Mammary microvascular endothelial cell (primary cell): ENCODE data around the gene NAE1. TPM values are rescaled to one million over a fixed set of nuclear protein-coding genes. Genes with fewer than 3 reads are reported as not detected.

Source experiments
- total RNA-seq: library from RNA; depleted of rRNA; stranded (reverse); fragments of >200 nt; gene quantifications from 2 replicates; pipeline ENCODE4 v1.2.3, GENCODE V29; 2015

NAE1 gene
- total RNA-seq = 67.7 and 77.1 TPM in 2 replicates

DNA sequence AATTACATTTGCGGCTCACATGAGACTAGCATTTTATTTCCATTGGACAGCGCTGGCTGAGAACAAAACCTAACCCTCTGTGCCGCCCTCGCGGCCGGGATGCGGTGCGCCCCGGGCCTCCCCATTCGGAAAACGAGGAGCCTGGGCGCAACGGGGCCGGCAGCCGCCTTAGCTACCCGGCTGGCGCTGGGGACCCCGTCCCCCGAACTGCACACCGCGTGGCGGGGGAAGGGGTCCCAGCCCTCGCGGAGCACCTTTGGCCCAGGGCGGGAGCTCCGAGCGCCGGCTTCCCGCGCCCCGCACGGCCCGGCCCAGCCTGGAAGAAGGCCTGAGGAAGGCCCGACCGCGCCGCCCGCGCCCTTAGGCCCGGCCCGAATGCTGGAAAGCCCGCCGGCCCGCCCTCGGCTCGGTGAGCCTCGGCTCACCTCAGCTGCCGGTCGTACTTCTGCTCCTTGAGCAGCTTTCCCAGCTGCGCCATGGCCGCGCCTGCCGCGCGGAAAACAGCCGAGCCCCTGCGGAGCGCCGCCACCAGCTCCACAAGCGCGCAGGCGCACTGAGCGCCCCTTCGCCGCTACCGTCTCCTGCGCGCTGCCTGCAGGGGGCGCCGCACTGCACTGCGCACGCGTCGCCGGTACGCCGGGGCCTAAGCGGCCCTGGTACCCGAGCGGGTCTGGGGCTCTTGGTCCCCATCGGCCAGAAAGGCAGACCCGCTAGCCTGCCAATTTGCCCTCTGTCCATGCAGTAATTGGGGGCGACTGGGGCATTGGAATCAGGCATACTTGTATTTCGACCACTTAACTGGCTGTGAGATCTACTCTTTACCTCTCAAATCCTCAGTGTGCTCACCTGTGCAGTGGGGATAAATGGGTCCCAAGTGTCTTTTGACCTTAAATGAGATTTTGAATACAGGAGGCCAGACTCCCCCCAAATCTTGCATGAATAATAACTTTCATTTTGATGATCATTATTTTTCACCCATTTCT is at the start of gene NAE1:
NAE1 (minus strand) TSS at position 555 of the 983 bp plus-strand sequence; CDS start at position 478, 77 bp downstream.

GRCh38 chr16:66844342-66845079 is 13.7 kb upstream of the NAE1 start, which contains the start of gene CA7:
Gene CA7, plus strand, starts transcription at chr16:66844414. Its CDS starts 74 bp downstream, at chr16:66844488.

GRCh38 chr16:66801320-66802105 is 29.3 kb downstream of the NAE1 start, which contains the start of gene TERB1:
Gene TERB1, minus strand, starts transcription at chr16:66801584. Its CDS starts 4,786 bp downstream, at chr16:66796798.

Other genes starting within 250 kb of the NAE1 start
- gene CMTM3, start 226.3 kb downstream of the NAE1 start, total RNA-seq = 48.8 and 65.7 TPM in 2 replicates
- gene CMTM4, start 134.2 kb downstream of the NAE1 start, total RNA-seq = 2.1 and 3.4 TPM in 2 replicates
- 64.4 and 68.7 TPM in 2 replicates for gene DYNC1LI2, start 79.4 kb downstream of the NAE1 start, total RNA-seq
- not detected in 2 replicates for gene TERB1, start 29.4 kb downstream of the NAE1 start, total RNA-seq
- gene CA7, start 13.4 kb upstream of the NAE1 start, total RNA-seq = not detected in 2 replicates
- 2.4 TPM in 2 replicates for gene PDP2, start 49.5 kb upstream of the NAE1 start, total RNA-seq
- gene CDH16, start 87.9 kb upstream of the NAE1 start, total RNA-seq = not detected in 2 replicates
- gene RRAD, start 94.6 kb upstream of the NAE1 start, total RNA-seq = 2.3 and 2.4 TPM in 2 replicates
- gene CIAO2B, start 103.4 kb upstream of the NAE1 start, total RNA-seq = 105 and 128 TPM in 2 replicates
- gene CES2, start 104.5 kb upstream of the NAE1 start, total RNA-seq = 18.2 and 24.2 TPM in 2 replicates
- not detected in 2 replicates for gene CES3, start 130.3 kb upstream of the NAE1 start, total RNA-seq
- 0.33 TPM in 1 of 2 replicates, not detected in the other for gene CES4A, start 157.6 kb upstream of the NAE1 start, total RNA-seq
- 55.3 and 62.4 TPM in 2 replicates for gene CBFB, start 198.2 kb upstream of the NAE1 start, total RNA-seq